Measurements from ENCODE around the gene JMJD1C.

The JMJD1C gene

DNA sequence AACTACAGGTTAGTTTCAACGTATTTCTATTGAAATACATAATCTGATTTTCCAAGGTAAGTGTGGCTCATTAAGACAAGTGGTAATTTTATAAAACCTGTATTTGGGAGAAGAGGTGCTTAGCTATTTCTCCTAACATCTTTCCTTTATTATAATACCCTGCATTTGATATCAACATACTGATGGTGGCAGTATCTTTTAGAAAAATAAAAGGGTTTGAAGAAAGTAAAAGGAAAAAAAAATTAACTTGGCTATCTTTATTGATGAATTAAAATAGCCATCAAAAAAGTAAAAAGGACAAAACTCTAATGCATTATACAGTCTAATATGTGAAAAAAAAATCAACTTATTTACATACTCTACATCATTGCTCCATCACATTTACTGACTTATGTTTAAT, 264.7 kb downstream of the JMJD1C start:
- DNase-seq (ENCODE audit: low read depth): no peak
- H3K4me3 ChIP-seq (replicated peaks; ENCODE audit: low read depth, low read length): no peak overlapping the region
- TF ChIP-seq, protein P1, sequence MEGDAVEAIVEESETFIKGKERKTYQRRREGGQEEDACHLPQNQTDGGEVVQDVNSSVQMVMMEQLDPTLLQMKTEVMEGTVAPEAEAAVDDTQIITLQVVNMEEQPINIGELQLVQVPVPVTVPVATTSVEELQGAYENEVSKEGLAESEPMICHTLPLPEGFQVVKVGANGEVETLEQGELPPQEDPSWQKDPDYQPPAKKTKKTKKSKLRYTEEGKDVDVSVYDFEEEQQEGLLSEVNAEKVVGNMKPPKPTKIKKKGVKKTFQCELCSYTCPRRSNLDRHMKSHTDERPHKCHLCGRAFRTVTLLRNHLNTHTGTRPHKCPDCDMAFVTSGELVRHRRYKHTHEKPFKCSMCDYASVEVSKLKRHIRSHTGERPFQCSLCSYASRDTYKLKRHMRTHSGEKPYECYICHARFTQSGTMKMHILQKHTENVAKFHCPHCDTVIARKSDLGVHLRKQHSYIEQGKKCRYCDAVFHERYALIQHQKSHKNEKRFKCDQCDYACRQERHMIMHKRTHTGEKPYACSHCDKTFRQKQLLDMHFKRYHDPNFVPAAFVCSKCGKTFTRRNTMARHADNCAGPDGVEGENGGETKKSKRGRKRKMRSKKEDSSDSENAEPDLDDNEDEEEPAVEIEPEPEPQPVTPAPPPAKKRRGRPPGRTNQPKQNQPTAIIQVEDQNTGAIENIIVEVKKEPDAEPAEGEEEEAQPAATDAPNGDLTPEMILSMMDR (IDR thresholded peaks at IDR 0.05; ENCODE audit: low read length, missing control alignments): no peak

DNA sequence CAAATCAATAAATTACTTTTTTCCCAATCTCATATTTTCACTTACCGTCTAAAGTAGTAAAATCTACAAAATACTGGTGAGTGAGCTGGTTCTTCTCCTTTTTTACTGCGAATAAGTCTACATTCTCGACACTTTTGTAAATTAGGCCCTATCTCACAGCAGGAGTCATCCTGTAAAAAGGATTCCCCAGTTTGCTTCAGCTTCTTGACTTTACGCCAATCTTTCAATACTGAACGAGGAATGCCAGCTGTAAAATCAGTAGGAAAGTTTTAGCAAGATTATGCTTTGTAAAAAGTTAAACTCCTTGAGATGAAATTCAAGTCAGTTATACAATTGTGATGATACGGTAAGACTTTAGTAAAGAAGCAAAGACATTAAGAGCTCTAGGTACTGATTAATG, 265.3 kb downstream of the JMJD1C start:
- no peak for DNase-seq (ENCODE audit: low read depth)
- H3K4me3 ChIP-seq (replicated peaks; ENCODE audit: low read depth, low read length): no peak overlapping the region
- TF ChIP-seq, protein P1 (IDR thresholded peaks at IDR 0.05; ENCODE audit: low read length, missing control alignments): no peak

DNA sequence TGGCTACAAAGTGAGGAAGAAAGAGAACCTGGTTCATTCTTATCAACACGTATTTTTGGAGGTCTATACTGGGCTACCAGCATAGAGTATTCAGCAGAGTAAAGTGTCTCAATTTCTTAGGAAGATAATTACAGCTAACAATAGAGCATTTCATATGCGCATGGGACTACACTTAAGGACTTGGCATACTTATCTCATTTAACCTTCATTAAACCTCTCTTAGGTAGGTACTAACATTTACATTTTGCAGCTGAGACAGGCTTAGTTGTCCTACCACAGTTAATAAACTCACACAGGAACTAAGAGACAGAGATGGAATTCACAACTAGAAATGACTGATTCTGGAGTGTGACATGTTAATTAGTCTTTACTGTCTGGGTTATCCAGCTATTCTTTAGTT, 266.1 kb downstream of the JMJD1C start:
- TF ChIP-seq, protein P1 (IDR thresholded peaks at IDR 0.05; ENCODE audit: low read length, missing control alignments): no peak
- H3K4me3 ChIP-seq (replicated peaks; ENCODE audit: low read depth, low read length): no peak overlapping the region
- no peak for DNase-seq (ENCODE audit: low read depth)

DNA sequence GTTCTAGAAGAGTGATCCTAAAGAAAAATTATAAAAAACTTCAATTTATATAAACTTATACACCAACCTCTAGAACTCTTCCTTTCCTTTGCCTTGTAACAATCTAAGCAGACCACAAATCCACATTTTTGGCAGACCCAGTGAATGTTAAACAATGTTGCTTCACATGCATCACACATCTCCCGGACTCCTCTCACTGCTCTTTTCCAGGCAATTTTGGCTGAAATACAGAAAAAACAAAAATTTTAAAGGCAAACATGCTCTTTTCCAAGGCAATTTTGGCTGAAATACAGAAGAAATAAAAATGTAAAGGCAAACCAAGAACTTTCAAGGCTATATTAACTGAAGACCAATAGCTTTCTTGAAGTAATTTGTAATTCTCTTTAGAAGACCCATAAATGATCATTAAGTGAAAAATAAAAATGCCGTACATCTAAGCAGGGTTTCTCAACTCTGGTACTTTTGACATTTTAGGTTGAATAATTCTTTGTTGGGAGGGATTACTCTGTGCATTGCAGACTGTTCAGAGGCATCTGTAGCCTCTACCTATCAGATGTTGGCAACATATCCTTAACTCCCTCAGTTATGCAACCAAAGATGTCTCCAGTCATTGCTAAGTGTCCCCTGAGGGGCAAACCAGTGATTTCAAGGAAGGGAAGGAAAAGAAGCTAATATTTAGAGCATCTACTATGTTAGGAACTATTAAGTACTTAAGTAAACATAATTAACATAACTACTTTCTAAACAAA, 268.3 kb downstream of the JMJD1C start:
- TF ChIP-seq, protein P1 (IDR thresholded peaks at IDR 0.05; ENCODE audit: low read length, missing control alignments): no peak
- no peak overlapping the region for H3K4me3 ChIP-seq (replicated peaks; ENCODE audit: low read depth, low read length)
- peak; percentile 91 for DNase-seq (ENCODE audit: low read depth)

DNA sequence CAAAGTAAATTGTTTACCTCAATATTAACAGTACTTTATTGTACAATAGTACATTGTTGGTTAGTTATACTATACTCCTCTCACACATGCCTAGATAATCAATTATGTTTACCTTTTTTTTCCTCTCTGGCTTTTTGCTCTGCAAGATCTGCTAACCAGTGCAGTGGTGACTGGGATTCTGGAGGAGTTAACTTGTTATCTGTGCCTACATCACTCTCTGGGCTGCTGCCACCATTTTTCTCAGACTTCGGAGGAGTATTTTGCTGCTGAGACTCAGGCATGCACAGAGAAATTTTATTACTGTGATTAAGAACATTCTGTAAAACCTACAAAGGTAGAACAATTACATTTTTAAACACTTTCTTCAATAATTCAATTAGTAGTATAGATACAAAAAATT, 273.0 kb downstream of the JMJD1C start:
- TF ChIP-seq, protein P1 (IDR thresholded peaks at IDR 0.05; ENCODE audit: low read length, missing control alignments): no peak
- H3K4me3 ChIP-seq (replicated peaks; ENCODE audit: low read depth, low read length): no peak overlapping the region
- DNase-seq (ENCODE audit: low read depth): peak; percentile 68

DNA sequence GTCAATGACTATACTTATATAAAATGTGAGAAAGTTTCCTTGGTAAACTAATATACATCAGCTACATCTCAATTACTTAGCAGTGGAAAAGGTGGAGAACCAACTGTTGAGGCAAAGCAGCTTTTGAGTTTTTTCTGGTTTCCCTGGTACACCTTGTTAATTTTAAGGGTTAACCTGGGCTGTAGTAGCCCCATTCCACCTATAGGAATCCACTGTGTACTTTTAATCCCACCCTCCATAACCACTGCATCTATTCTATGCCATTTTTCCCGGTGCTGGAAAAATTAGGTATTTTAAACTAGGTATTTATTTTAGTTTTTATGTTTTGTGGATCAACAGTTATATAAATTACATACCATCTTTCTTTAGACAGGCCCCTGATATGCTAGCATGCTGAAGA, 290.2 kb downstream of the JMJD1C start:
- no peak overlapping the region for H3K4me3 ChIP-seq (replicated peaks; ENCODE audit: low read depth, low read length)
- TF ChIP-seq, protein P1 (IDR thresholded peaks at IDR 0.05; ENCODE audit: low read length, missing control alignments): no peak
- no peak for DNase-seq (ENCODE audit: low read depth)
